GM19328 (cell line): ENCODE data around the gene HECW1.
"Not testable (repeated sequence)": the region's sequence is repeated elsewhere in the genome, so short reads cannot be mapped to it uniquely, and the experiment has no call there.

Experiments
- ATAC-seq: cut with Tn5 transposase; IDR thresholded peaks from one replicate; pipeline ENCODE4 v1.9.1; 2021; ENCODE audit warnings: mild to moderate bottlenecking, moderate library complexity; ENCODE audit not compliant: unreplicated experiment

The HECW1 gene

GRCh38 chr7:43345696-43346095, 233.2 kb downstream of the HECW1 start:
- ATAC-seq, result not testable (repeated sequence)

- ATAC-seq, result no peak
Measured at GRCh38 chr7:43351683-43352082, 239.2 kb downstream of the HECW1 start.

GRCh38 chr7:43353902-43354301, 241.5 kb downstream of the HECW1 start:
- ATAC-seq, result no peak

GRCh38 chr7:43362652-43363034, 250.2 kb downstream of the HECW1 start:
- ATAC-seq, result no peak

GRCh38 chr7:43363035-43363791, 250.8 kb downstream of the HECW1 start:
- ATAC-seq, result no peak

- no peak for ATAC-seq
Measured at GRCh38 chr7:43364391-43364790, 251.9 kb downstream of the HECW1 start.

- ATAC-seq, result no peak
Measured at GRCh38 chr7:43372676-43373355, 260.4 kb downstream of the HECW1 start.

- ATAC-seq, result no peak
Measured at GRCh38 chr7:43377196-43377960, 264.9 kb downstream of the HECW1 start.

GRCh38 chr7:43379210-43379609, 266.8 kb downstream of the HECW1 start:
- ATAC-seq, result no peak

GRCh38 chr7:43384616-43385308, 272.3 kb downstream of the HECW1 start:
- ATAC-seq, result no peak

GRCh38 chr7:43385309-43385680, 272.8 kb downstream of the HECW1 start:
- no peak for ATAC-seq

GRCh38 chr7:43385856-43386255, 273.4 kb downstream of the HECW1 start:
- no peak for ATAC-seq

GRCh38 chr7:43387932-43388331, 275.5 kb downstream of the HECW1 start:
- ATAC-seq, result no peak

- ATAC-seq, result no peak
Measured at GRCh38 chr7:43390576-43390975, 278.1 kb downstream of the HECW1 start.

GRCh38 chr7:43391518-43391917, 279.1 kb downstream of the HECW1 start:
- no peak for ATAC-seq

- ATAC-seq, result no peak
Measured at GRCh38 chr7:43392638-43393330, 280.3 kb downstream of the HECW1 start.

GRCh38 chr7:43394441-43395130, 282.1 kb downstream of the HECW1 start:
- no peak for ATAC-seq

GRCh38 chr7:43395351-43395750, 282.9 kb downstream of the HECW1 start:
- ATAC-seq, result no peak

GRCh38 chr7:43396187-43396740, 283.8 kb downstream of the HECW1 start:
- ATAC-seq, result no peak

- no peak for ATAC-seq
Measured at GRCh38 chr7:43398831-43399230, 286.4 kb downstream of the HECW1 start.
